H1 (cell line): ENCODE measurements around the gene GXYLT1. TPM values are rescaled to one million over a fixed set of nuclear protein-coding genes. Genes with fewer than 3 reads are reported as not detected.

Experiments
- CHD1 ChIP-seq: IDR thresholded peaks from 2 replicates; pipeline ENCODE4 v1.6.1; 2012; ENCODE audit warnings: low read depth, low read length, improper control_type of control experiment
- CTBP2 ChIP-seq: IDR thresholded peaks from 2 replicates; pipeline ENCODE4 v1.7.0; 2011; ENCODE audit warnings: borderline replicate concordance, mild to moderate bottlenecking, moderate library complexity, mixed read lengths, low read length; ENCODE audit not compliant: insufficient read depth, insufficient read length
- KDM5A ChIP-seq: fragments of 200-600 bp; IDR thresholded peaks from 2 replicates; pipeline ENCODE4 v1.7.1; 2012; ENCODE audit warnings: mild to moderate bottlenecking, low read length, inconsistent platforms, mixed read lengths
- RBBP5 ChIP-seq: IDR thresholded peaks from 2 replicates; pipeline ENCODE4 v1.7.1; 2012; ENCODE audit warnings: low read depth, mild to moderate bottlenecking, inconsistent platforms, low read length, moderate library complexity, borderline replicate concordance
- SIRT6 ChIP-seq: IDR thresholded peaks from one replicate; pipeline ENCODE4 v1.7.1; 2012; ENCODE audit warnings: low read length, inconsistent platforms
- polyA plus RNA-seq, 7 experiments: library from polyadenylated mRNA; depleted of rRNA in 3 of 7; stranded (reverse) in 5 of 7; unstranded in 2 of 7; fragments of >200 nt in 5 of 7; fragments of 200-250 nt in 2 of 7; gene quantifications; 1 replicate in 5 of 7; 2 replicates in 1 of 7; 4 replicates in 1 of 7; pipeline versions ENCODE4 v1.2.1 to v1.2.3, GENCODE V29; 2011 to 2013; ENCODE audit warnings: missing spikeins in 2 of 7, mixed read lengths in 2 of 7
- total RNA-seq: library from RNA; stranded (reverse); fragmentation: NEBNext Ultra II Directional; extraction: Animal tissue kit (Norgen Biotek cat#: 25700); gene quantifications from 2 replicates; pipeline ENCODE4 v1.2.1, GENCODE V29; 2021
- TF ChIP-seq, protein P1 (sequence below): IDR thresholded peaks from 2 replicates; pipeline ENCODE4 v1.6.1; 2011; ENCODE audit warnings: low read length, improper control_type of control experiment

Gene GXYLT1
- total and polyA plus RNA-seq, 2 of the 8 experiments (the other 6 are each of a cell fraction or from before 2014, with no cell fraction given): 3.1 to 10.7 TPM

DNA sequence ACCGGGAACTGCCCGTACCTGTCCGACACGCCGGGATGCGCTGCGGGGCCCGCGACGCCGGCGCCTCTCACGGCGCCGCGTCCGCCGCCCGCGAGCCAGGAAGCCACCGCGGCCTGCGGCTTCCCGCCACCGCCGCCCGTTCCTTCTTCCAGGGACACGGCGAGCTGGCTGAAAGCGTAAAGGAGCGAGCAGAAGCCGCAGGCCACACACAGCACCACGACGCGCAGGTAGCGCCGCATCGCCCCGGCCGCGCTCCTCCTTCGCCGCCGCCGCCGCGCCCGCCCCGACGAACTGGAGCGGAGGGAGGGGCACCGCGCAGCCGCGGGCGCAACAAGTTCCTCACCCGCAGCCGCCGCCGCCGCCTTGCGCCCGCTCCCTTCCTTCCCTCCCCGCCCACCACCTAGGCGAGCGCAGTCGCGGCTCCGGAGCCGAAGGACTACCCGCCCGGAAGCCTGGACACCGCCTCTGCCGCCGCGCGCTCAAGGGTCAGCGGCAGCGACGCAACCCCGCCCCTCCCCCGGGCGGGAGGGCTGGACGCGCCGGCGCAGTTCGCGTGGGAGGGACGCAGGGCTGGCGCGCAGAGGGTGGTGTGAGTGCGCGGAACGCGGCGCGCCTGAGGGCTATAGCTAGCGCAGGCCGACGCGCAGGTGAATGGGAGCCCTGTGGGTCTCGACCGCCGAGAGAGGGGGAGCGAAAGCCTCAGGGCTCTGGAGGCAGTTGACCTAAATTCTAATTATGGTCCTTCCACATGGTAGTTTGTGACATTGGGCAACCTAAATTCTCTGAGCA, at the start of gene GXYLT1 (continued):
- TF ChIP-seq CHD1 (no peak), KDM5A (no peak), CTBP2 (no peak), SIRT6 (no peak), RBBP5 (peak; percentile 91)
- TF ChIP-seq, protein P1, sequence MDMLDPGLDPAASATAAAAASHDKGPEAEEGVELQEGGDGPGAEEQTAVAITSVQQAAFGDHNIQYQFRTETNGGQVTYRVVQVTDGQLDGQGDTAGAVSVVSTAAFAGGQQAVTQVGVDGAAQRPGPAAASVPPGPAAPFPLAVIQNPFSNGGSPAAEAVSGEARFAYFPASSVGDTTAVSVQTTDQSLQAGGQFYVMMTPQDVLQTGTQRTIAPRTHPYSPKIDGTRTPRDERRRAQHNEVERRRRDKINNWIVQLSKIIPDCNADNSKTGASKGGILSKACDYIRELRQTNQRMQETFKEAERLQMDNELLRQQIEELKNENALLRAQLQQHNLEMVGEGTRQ: no peak
